ENCODE results near the gene ANKRD28.
"Not testable (repeated sequence)": the region's sequence is repeated elsewhere in the genome, so short reads cannot be mapped to it uniquely, and the experiment has no call there.

Gene ANKRD28

DNA sequence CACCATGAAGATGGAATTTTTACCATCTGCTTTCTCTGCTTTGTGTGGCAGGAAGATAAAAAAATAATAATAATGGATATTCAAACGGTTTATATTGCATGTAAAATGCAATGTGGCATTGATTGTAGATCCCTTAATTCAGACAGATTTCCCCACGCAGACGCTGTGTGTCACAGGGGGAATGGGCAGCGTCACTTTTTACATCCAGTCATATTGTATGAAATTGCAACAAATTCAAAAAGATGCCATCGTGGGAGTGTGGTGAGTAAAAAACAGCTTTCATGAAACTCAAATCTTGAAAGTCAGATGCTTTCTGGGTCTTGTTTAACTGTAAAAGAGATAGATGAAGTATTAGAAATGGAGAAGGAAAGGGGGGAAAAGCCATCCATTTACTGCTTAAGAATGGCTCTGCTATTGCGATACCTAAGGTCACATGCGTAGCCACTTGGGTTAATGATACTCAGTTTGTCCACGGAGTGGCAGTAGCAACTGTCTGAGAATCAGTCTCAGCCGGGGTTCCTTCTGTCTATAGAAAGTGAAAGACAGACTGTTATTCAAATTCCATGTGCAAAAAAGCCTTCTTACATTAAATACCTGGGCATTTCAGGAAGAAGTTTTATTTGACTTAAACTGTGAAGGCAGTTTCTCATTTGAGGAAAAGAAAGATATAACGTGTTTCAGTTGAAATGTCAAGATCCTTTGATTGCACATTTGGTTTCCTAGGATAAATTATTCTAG, 167.8 kb downstream of the ANKRD28 start:
- Histone ChIP-seq H3K9me3 (ENCODE audit: low read length) (no peaks in the 10 kb centered on the region), H2AFZ (ENCODE audit: low read depth, low read length) (no peak overlapping the region), H3K36me3 (ENCODE audit: insufficient read depth, low read length) (no peaks in the 10 kb centered on the region), H3K4me3 (ENCODE audit: low read length) (peak overlapping the region; percentile 22), H3K4me1 (ENCODE audit: insufficient read depth, low read length) (peaks cover 14% of the 10 kb centered on the region), H3K27me3 (ENCODE audit: insufficient read depth, low read length) (no peaks in the 10 kb centered on the region)

- peaks cover 14% of the 10 kb centered on the region for H3K4me1 ChIP-seq (ENCODE audit: insufficient read depth, low read length)
Measured at GRCh38 chr3:15628967-15629366, 168.8 kb downstream of the ANKRD28 start.

GRCh38 chr3:15623535-15624440, 174.0 kb downstream of the ANKRD28 start:
- Histone ChIP-seq H2AFZ (ENCODE audit: low read depth, low read length) (no peak overlapping the region), H3K36me3 (ENCODE audit: insufficient read depth, low read length) (no peaks in the 10 kb centered on the region), H3K27me3 (ENCODE audit: insufficient read depth, low read length) (no peaks in the 10 kb centered on the region), H3K9me3 (ENCODE audit: low read length) (peaks cover 5% of the 10 kb centered on the region), H3K4me3 (ENCODE audit: low read length) (no peak overlapping the region), H3K4me1 (ENCODE audit: insufficient read depth, low read length) (no peaks in the 10 kb centered on the region)

More at GRCh38 chr3:15628967-15629366, 168.8 kb downstream of the ANKRD28 start:
- Histone ChIP-seq H2AFZ (ENCODE audit: low read depth, low read length) (no peak overlapping the region), H3K9me3 (ENCODE audit: low read length) (no peaks in the 10 kb centered on the region), H3K4me3 (ENCODE audit: low read length) (no peak overlapping the region), H3K36me3 (ENCODE audit: insufficient read depth, low read length) (no peaks in the 10 kb centered on the region), H3K27me3 (ENCODE audit: insufficient read depth, low read length) (no peaks in the 10 kb centered on the region)

DNA sequence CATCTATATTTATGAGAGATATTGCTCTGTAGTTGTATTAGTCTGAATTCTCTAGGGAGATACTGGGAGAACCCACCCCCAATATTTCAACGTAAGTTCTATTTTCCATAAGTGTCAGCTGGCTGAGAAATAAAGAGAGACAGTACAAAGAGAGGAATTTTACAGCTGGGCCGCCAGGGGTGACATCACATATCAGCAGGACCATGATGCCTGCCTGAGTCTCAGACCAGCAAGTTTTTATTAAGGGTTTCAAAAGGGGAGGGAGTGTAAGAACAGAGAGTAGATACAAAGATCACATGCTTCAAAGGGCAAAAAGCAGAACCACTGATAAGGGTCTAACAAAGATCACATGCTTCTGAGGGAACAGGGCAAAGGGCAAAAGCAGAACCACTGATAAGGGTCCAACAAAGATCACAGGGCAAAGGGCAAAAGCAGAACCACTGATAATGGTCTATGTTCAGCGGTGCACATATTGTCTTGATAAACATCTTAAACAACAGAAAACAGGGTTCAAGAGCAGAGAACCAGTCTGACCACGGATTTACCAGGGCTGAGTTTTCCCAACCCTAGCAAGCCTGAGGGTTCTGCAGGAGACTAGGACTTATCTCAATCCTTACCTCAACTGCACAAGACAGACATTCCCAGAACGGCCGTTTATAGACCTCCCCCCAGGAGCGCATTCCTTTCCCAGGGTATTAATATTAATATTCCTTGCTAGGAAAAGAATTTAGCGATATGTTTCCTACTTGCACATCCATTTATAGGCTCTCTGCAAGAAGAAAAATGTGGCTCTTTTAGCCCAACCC, 177.9 kb downstream of the ANKRD28 start:
- not testable (repeated sequence) for H3K9me3 ChIP-seq (ENCODE audit: low read length); H3K27me3 ChIP-seq (ENCODE audit: insufficient read depth, low read length); H3K4me1 ChIP-seq (ENCODE audit: insufficient read depth, low read length); H2AFZ ChIP-seq (ENCODE audit: low read depth, low read length); H3K4me3 ChIP-seq (ENCODE audit: low read length); H3K36me3 ChIP-seq (ENCODE audit: insufficient read depth, low read length)

All from neuron (in vitro differentiated cells).